HCT116 (cell line): ENCODE data around the gene LSMEM2. TPM values are rescaled to one million over a fixed set of nuclear protein-coding genes. Genes with fewer than 3 reads are reported as not detected.

ENCODE experiments used
- ATAC-seq: fragments of 200-7000 bp; cut with Tn5 transposase; 2 replicates; pipeline ENCODE4 v1.9.1; 2020; ENCODE audit warnings: mild to moderate bottlenecking, moderate library complexity
- BruUV-seq: library from RNA; stranded (reverse); fragments of 400-500 nt; replicated peaks from 2 replicates; lab custom pipeline; 2021; lab: Mats Ljungman, UMichigan
- CTCF ChIA-PET: fragments of 300-600 bp; sonication (Branson Sonifier 250); formaldehyde crosslinking; loops from one replicate; lab custom pipeline; 2021; ENCODE audit warnings: antibody characterized with exemption; lab: Charles Lee
- POLR2A ChIA-PET: fragments of 300-600, 350-600 bp; sonication (Branson Sonifier 250); formaldehyde crosslinking; loops from one replicate; lab custom pipeline; 2021; ENCODE audit warnings: antibody characterized with exemption; lab: Charles Lee
- RAD21 ChIA-PET, 2 experiments: fragments of 300-600 bp; sonication (Branson Sonifier 250); formaldehyde crosslinking; loops; one replicate each; lab custom pipeline; 2023; ENCODE audit warnings: low total read pairs in 2 of 2; ENCODE audit not compliant: uncharacterized antibody in 2 of 2, unreplicated experiment in 2 of 2, low non-redundant PET in 1 of 2; lab: Charles Lee
- DNase-seq: peaks from one replicate; pipeline ENCODE4 v3.0.0-alpha.2; 2010; ENCODE audit warnings: low read depth, low spot score
- H2AFZ ChIP-seq: fragments of 200-600 bp; shearing (Covaris generic), sonication (generic); 2 replicates; pipeline ENCODE4 v1.6.1; 2017; ENCODE audit warnings: low read depth, mixed run types, mixed read lengths, antibody characterized with exemption, low read length; ENCODE audit not compliant: poor library complexity, severe bottlenecking
- H3K27ac ChIP-seq: 2 replicates; pipeline ENCODE4 v1.5.1; 2012; ENCODE audit warnings: low read depth, low read length
- H3K27me3 ChIP-seq: fragments of 200-600 bp; sonication (generic); 2 replicates; pipeline ENCODE4 v1.6.1; 2016; ENCODE audit warnings: mixed run types, low read length, mixed read lengths; ENCODE audit not compliant: insufficient read depth
- H3K36me3 ChIP-seq, 2 experiments: fragments of 200-500 bp in 1 of 2; fragments of 200-600 bp in 1 of 2; sonication (Bioruptor generic) in 1 of 2; sonication (generic) in 1 of 2; 2 replicates each; pipeline versions ENCODE4 v1.5.1 to v1.6.1; 2014 to 2016; ENCODE audit warnings: low read length in 2 of 2, inconsistent platforms in 1 of 2, mixed read lengths in 1 of 2, mixed run types in 1 of 2; ENCODE audit not compliant: insufficient read depth in 2 of 2, control insufficient read depth in 1 of 2
- H3K4me1 ChIP-seq, 2 experiments: fragments of 200-600 bp in 1 of 2; sonication (generic) in 1 of 2; 2 replicates each; pipeline versions ENCODE4 v1.5.1 to v1.6.1; 2012 to 2017; ENCODE audit warnings: low read length in 2 of 2, inconsistent platforms in 1 of 2, mild to moderate bottlenecking in 1 of 2, mixed read lengths in 1 of 2, mixed run types in 1 of 2, moderate library complexity in 1 of 2; ENCODE audit not compliant: insufficient read depth in 2 of 2, control insufficient read depth in 1 of 2
- H3K4me2 ChIP-seq: fragments of 200-600 bp; sonication (generic); 2 replicates; pipeline ENCODE4 v1.6.1; 2017; ENCODE audit warnings: mixed run types, low read length, mixed read lengths
- H3K4me3 ChIP-seq, 2 experiments: fragments of 200-600 bp in 1 of 2; sonication (generic) in 1 of 2; replicated peaks in 1 of 2; 2 replicates each; pipeline ENCODE4 v1.5.1; 2011 to 2016; ENCODE audit warnings: low read length in 2 of 2, control low read depth in 1 of 2, low read depth in 1 of 2, mild to moderate bottlenecking in 1 of 2, mixed read lengths in 1 of 2, mixed run types in 1 of 2
- H3K79me2 ChIP-seq: fragments of 200-600 bp; sonication (generic); 2 replicates; pipeline ENCODE4 v1.6.1; 2017; ENCODE audit warnings: mild to moderate bottlenecking, mixed run types, low read length, moderate library complexity, mixed read lengths; ENCODE audit not compliant: insufficient read depth
- H3K9ac ChIP-seq: fragments of 200-600 bp; sonication (generic); 2 replicates; pipeline ENCODE4 v1.6.1; 2016; ENCODE audit warnings: low read length, mixed read lengths
- H3K9me2 ChIP-seq: fragments of 200-600 bp; sonication (generic), shearing (Covaris generic); 2 replicates; pipeline ENCODE4 v1.6.1; 2017; ENCODE audit warnings: mixed run types, mild to moderate bottlenecking, moderate library complexity; ENCODE audit not compliant: insufficient read depth
- H3K9me3 ChIP-seq, 2 experiments: fragments of 200-500 bp in 1 of 2; fragments of 200-600 bp in 1 of 2; sonication (Bioruptor generic) in 1 of 2; sonication (generic) in 1 of 2; 2 replicates each; pipeline ENCODE4 v1.6.1; 2014 to 2017; ENCODE audit warnings: low read length in 2 of 2, mixed read lengths in 2 of 2, inconsistent platforms in 1 of 2, low read depth in 1 of 2, mild to moderate bottlenecking in 1 of 2, mixed run types in 1 of 2, moderate library complexity in 1 of 2; ENCODE audit not compliant: control insufficient read depth in 1 of 2, insufficient read depth in 1 of 2
- H4K20me1 ChIP-seq: fragments of 200-600 bp; sonication (generic), shearing (Covaris generic); 2 replicates; pipeline ENCODE4 v1.6.1; 2017; ENCODE audit warnings: mixed run types, mild to moderate bottlenecking, moderate library complexity; ENCODE audit not compliant: insufficient read depth
- CBX3 ChIP-seq: IDR thresholded peaks from 2 replicates; pipeline ENCODE4 v1.6.1; 2012; ENCODE audit warnings: low read depth
- CEBPB ChIP-seq: IDR thresholded peaks from 2 replicates; pipeline ENCODE4 v1.6.1; 2012; ENCODE audit warnings: low read depth
- CTCF ChIP-seq, 3 experiments: fragments of 200-600 bp in 1 of 3; sonication (generic) in 1 of 3; IDR thresholded peaks in 2 of 3; conservative IDR thresholded peaks in 1 of 3; 2 replicates each; pipeline ENCODE4 v1.5.1; 2012 to 2017; ENCODE audit warnings: low read depth in 2 of 3, low read length in 2 of 3, antibody characterized with exemption in 1 of 3, borderline replicate concordance in 1 of 3, control low read depth in 1 of 3, mild to moderate bottlenecking in 1 of 3, mixed read lengths in 1 of 3, mixed run types in 1 of 3, moderate library complexity in 1 of 3; ENCODE audit not compliant: insufficient read depth in 1 of 3
- ELF1 ChIP-seq: IDR thresholded peaks from 2 replicates; pipeline ENCODE4 v1.6.1; 2012; ENCODE audit warnings: low read depth, borderline replicate concordance
- EZH2 ChIP-seq: fragments of 200-600 bp; sonication (generic); IDR thresholded peaks from 2 replicates; pipeline ENCODE4 v1.6.1; 2017; ENCODE audit warnings: antibody characterized with exemption, mixed run types
- FOSL1 ChIP-seq: IDR thresholded peaks from 2 replicates; pipeline ENCODE4 v1.6.1; 2012; ENCODE audit warnings: low read depth
- MAX ChIP-seq: IDR thresholded peaks from 2 replicates; pipeline ENCODE4 v1.6.1; 2012
- POLR2A ChIP-seq: IDR thresholded peaks from 2 replicates; pipeline ENCODE4 v1.7.0; 2011; ENCODE audit warnings: borderline replicate concordance; ENCODE audit not compliant: insufficient read depth, insufficient read length; ENCODE audit errors: extremely low read depth
- POLR2AphosphoS5 ChIP-seq: IDR thresholded peaks from 2 replicates; pipeline ENCODE4 v1.6.1; 2011; ENCODE audit warnings: mild to moderate bottlenecking, low read depth, low read length, moderate library complexity
- RAD21 ChIP-seq: IDR thresholded peaks from 2 replicates; pipeline ENCODE4 v1.6.1; 2012; ENCODE audit warnings: low read depth, mild to moderate bottlenecking
- SIN3A ChIP-seq: IDR thresholded peaks from 2 replicates; pipeline ENCODE4 v1.6.1; 2012; ENCODE audit warnings: low read depth
- SP1 ChIP-seq: IDR thresholded peaks from 2 replicates; pipeline ENCODE4 v1.6.1; 2012; ENCODE audit warnings: low read depth
- SRF ChIP-seq: IDR thresholded peaks from 2 replicates; pipeline ENCODE4 v1.6.1; 2012; ENCODE audit warnings: low read depth
- TCF7L2 ChIP-seq: IDR thresholded peaks from 2 replicates; pipeline ENCODE4 v1.7.0; 2011; ENCODE audit warnings: borderline replicate concordance, inconsistent platforms; ENCODE audit not compliant: insufficient read depth, insufficient read length; ENCODE audit errors: extremely low read depth
- YY1 ChIP-seq: IDR thresholded peaks from 2 replicates; pipeline ENCODE4 v1.6.1; 2011; ENCODE audit warnings: low read length, low read depth, moderate library complexity, mild to moderate bottlenecking; ENCODE audit not compliant: insufficient replicate concordance; ENCODE audit errors: extremely low read depth
- ZFX ChIP-seq: fragments of 450-650 bp; IDR thresholded peaks from 2 replicates; pipeline ENCODE4 v1.6.1; 2017
- ZNF274 ChIP-seq: fragments of 200-500 bp; sonication (Bioruptor generic); IDR thresholded peaks from 2 replicates; pipeline ENCODE4 v1.6.1; 2014; ENCODE audit warnings: mild to moderate bottlenecking, low read depth, low read length, inconsistent platforms
- intact Hi-C: fragments of 100-400 bp; cut with micrococcal nuclease; formaldehyde crosslinking; loops from 2 replicates; pipeline ENCODE4 v1.10.0; 2022
- total RNA-seq: library from RNA; stranded (reverse); gene quantifications from one replicate; pipeline ENCODE4 v1.2.1, GENCODE V29; 2021; ENCODE audit not compliant: unreplicated experiment

The LSMEM2 gene
- total RNA-seq, 1 experiment from 2014 or later, result not detected

GRCh38 chr3:50262778-50263177, 16.1 kb upstream of the LSMEM2 start:
- CTCF ChIA-PET, result interaction anchor here (0.9 to 2.9 kb wide), 5 partner anchors 16 to 85 kb away, joined by 3 to 23 read pairs (median 8); no protein-coding TSS in a partner anchor
- intact Hi-C loops, result no loop called here

More at GRCh38 chr3:50262778-50263177, 16.1 kb upstream of the LSMEM2 start:
- DNase-seq, result no peak
- ChIA-PET POLR2A (interaction anchor here (2.5 kb wide), 1 partner anchor 27 kb away, joined by 9 read pairs; the partner anchor contains the start of gene GNAI2), RAD21 (no interaction called here)
- ATAC-seq, result no peak
- Histone ChIP-seq H3K4me2 (0 out of 2 replicates have a peak overlapping the region, but pooled peaks have one; percentile 80), H3K4me3 (no peak overlapping the region), H3K4me1 (peaks cover 56 to 85% of the 10 kb centered on the region in 2 experiments), H3K79me2 (no peaks in the 10 kb centered on the region), H3K36me3 (peaks cover 0 to 6% of the 10 kb centered on the region in 2 experiments; a peak in 2 of 4 replicates), H3K9ac (no peak overlapping the region), H3K9me3 (no peaks in the 10 kb centered on the region), H2AFZ (no peak overlapping the region), H3K27me3 (no peaks in the 10 kb centered on the region), H3K9me2 (no peaks in the 10 kb centered on the region), H4K20me1 (no peaks in the 10 kb centered on the region), H3K27ac (no peak overlapping the region; the same call in 1 of the 2 replicates)
- TF ChIP-seq ZFX (no peak), TCF7L2 (no peak), SRF (no peak), POLR2AphosphoS5 (no peak), SIN3A (no peak), EZH2 (no peak), RAD21 (no peak), POLR2A (no peak), ZNF274 (no peak), ELF1 (no peak), CEBPB (no peak), YY1 (no peak), CBX3 (no peak), SP1 (no peak), FOSL1 (no peak), MAX (no peak), CTCF (IDR thresholded peaks at IDR 0.05 in 2 of 3, conservative IDR thresholded peaks at IDR 0.05 in 1 of 3; ENCODE audit: borderline replicate concordance in 1 of 3, insufficient read depth in 1 of 3, low read depth in 2 of 3, low read length in 2 of 3) (no peak)
- no TSS peak for BruUV-seq
